Hematopoietic multipotent progenitor cell treated with erythropoietin and hydrocortisone succinate and interleukin-3 and kit ligand, for 4 days (in vitro differentiated cells): ENCODE measurements around the gene SLC9A9.
"Not testable (repeated sequence)": the region's sequence is repeated elsewhere in the genome, so short reads cannot be mapped to it uniquely, and the experiment has no call there.

ENCODE experiments used
- DNase-seq: peaks from one replicate; pipeline ENCODE4 v3.0.0-alpha.2; 2015

Gene SLC9A9

GRCh38 chr3:143847787-143848631 is at the start of gene SLC9A9:
TSS of gene SLC9A9 (minus strand) at chr3:143848468. CDS start at chr3:143848322, 146 bp downstream.
- DNase-seq = peak; percentile 82

DNA sequence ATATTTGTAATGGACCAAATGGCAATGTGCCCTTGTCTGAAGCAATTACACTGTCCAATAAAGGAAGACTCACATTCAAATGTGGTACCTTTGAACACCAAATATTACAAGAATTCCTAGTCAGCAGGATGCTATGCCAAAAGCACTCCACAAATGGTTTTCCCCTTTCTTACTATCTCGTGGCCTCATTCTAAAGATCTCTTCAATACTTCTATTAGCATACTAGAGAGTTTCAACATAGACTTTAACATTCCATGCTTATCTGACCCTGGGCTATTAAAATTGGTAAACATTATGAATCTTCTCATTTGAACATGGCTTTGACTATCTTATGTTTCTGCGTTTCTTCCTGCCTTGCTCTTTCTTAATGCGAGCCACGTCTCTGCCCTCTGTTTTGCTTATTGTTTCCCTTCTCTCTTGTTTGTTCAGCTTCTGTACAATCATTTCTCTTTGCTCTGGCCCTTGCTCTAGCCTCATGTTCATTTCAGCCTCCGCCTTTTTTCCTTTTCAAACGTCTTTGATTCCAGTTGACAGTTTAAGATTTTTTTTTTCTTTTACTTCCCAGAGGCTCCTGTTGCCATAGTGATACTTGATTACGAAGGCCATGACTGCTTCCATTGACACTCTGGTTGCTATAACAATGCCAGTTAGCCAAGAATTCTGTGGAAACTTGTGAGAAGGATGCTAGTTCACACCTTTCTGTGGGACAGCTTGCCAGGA is 49.5 kb upstream of the SLC9A9 start:
- DNase-seq = no peak

GRCh38 chr3:143896486-143896885 is 48.2 kb upstream of the SLC9A9 start:
- no peak for DNase-seq

- DNase-seq = peak; percentile 69
Observed at GRCh38 chr3:143895805-143896204, 47.5 kb upstream of the SLC9A9 start.

DNA sequence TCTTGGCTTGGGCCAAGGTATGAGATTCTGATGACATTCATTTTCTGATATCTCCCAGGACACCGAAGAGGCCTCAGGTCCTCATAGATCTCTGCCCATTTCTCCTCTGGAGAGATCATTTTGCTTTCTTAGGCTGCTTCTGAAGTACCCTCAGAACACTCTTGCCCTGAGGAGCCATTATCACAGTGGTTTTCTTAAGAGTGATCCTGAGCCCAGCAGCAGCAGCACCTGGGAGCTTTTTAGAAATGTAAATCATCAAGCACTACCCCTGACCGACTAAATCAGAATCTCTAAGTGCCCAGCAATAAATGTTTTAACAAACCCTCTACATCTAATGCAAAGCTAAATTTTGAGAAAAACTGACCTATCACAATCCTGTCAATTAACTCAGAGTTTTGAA is 40.6 kb upstream of the SLC9A9 start:
- DNase-seq = no peak

DNA sequence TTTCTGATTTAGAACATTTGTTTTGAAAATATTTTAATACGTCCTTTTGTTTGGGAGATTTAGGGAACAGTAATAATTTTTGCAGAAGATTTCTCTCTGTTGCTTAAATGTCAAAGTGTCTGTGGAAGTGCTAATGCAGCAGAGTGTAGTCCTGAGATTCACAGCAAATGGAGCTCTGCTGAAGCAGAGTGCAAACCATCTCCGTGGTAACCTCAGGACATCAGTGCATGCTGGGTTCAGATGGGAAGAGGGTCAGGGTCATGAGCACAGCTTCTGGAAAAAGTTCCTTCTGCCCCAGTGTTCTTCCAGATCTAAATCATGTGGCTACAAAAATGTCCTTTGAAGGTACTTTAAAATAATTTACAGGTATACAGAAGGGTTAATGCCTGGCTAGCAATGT is 39.9 kb upstream of the SLC9A9 start:
- no peak for DNase-seq

DNA sequence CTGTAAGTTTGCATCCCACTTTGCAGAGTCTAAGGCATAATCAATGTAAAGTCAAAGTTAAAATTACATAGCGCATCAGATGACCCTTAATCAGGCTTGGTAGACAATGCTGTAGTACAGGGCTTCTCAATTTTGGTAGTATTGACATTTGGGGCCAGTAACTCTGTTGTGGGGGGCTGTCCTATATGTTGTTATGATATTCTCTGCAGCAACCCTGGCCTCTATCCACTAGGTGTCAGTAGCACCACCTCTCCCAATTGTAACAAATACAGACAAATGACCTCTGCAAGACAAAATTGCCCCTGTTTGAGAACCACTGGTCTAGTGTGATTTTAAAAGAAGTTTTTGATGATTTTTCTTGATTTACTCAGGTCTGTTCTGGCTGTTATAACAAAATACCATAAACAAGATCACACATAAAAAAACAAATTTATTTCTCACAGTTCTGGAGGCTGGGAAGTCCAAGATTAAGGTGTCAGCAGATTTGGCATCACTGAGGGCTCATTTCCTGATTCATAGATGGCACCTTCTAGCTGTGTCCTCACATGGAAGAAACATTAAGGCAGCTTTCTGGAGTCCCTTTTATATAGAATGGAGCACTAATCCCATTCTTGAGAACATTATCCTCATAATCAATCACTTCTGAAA is 37.6 kb upstream of the SLC9A9 start:
- peak; percentile 83 for DNase-seq

- no peak for DNase-seq
Observed at GRCh38 chr3:143884861-143885260, 36.6 kb upstream of the SLC9A9 start.

DNA sequence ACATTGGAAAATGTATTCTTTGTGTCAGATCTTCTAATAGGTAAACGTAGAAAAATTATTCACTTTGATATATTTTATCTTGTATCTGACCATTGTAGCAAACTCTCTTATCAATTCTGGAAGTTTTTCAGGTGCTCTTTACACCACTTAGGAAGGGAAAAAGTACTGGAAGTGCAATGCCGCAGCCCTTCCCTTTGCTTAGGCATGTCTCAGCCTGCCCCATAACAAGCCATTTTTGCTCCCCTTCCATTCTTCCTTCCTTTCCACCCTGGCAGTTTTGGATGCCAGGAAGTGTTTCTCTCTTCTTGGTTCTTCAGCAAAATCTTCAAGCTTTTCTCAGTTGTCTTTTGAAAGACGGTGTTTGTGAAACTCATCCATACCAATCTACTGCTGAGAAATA is 34.9 kb upstream of the SLC9A9 start:
- DNase-seq = no peak

- DNase-seq = no peak
Observed at GRCh38 chr3:143881095-143881494, 32.8 kb upstream of the SLC9A9 start.

- DNase-seq = peak; percentile 90
Observed at GRCh38 chr3:143875546-143875945, 27.3 kb upstream of the SLC9A9 start.

- DNase-seq = not testable (repeated sequence)
Observed at GRCh38 chr3:143873553-143873952, 25.3 kb upstream of the SLC9A9 start.

- DNase-seq = no peak
Observed at GRCh38 chr3:143865302-143865701, 17.0 kb upstream of the SLC9A9 start.

- peak; percentile 41 for DNase-seq
Observed at GRCh38 chr3:143859465-143860203, 11.4 kb upstream of the SLC9A9 start.

- DNase-seq = no peak
Observed at GRCh38 chr3:143856252-143856970, 8.1 kb upstream of the SLC9A9 start.

- DNase-seq = no peak
Observed at GRCh38 chr3:143855183-143855582, 6.9 kb upstream of the SLC9A9 start.

GRCh38 chr3:143851331-143852017 is 3.2 kb upstream of the SLC9A9 start:
- no peak for DNase-seq

GRCh38 chr3:143850877-143851276 is 2.6 kb upstream of the SLC9A9 start:
- no peak for DNase-seq

GRCh38 chr3:143849854-143850549 is 1.7 kb upstream of the SLC9A9 start:
- DNase-seq = no peak

GRCh38 chr3:143848704-143849103 is 436 bp upstream of the SLC9A9 start:
- DNase-seq = no peak

GRCh38 chr3:143843587-143843986 is 4.7 kb downstream of the SLC9A9 start:
- DNase-seq = no peak
